K562 (cell line): ENCODE measurements around the gene ANO8. TPM values are rescaled to one million over a fixed set of nuclear protein-coding genes. Genes with fewer than 3 reads are reported as not detected.

ENCODE experiments used
- ARID2 ChIP-seq: fragments of 450-650 bp; IDR thresholded peaks from 2 replicates; pipeline ENCODE4 v1.6.1; 2017; ENCODE audit warnings: antibody characterized with exemption, mild to moderate bottlenecking
- ERF ChIP-seq: fragments of 450-650 bp; formaldehyde crosslinking; IDR thresholded peaks from 2 replicates; pipeline ENCODE4 v1.4.0; 2020; ENCODE audit warnings: mild to moderate bottlenecking, mixed read lengths
- HNRNPK ChIP-seq: fragments of 200-400 bp; formaldehyde crosslinking; IDR thresholded peaks from one replicate; pipeline ENCODE4 v1.6.1; 2018; ENCODE audit warnings: mild to moderate bottlenecking, low read depth, low read length; ENCODE audit not compliant: poor library complexity, severe bottlenecking
- KDM1A ChIP-seq, 2 experiments: fragments of 450-650 bp; IDR thresholded peaks; 2 replicates each; pipeline ENCODE4 v1.6.1; 2016; ENCODE audit warnings: mild to moderate bottlenecking in 2 of 2
- KLF16 ChIP-seq: IDR thresholded peaks from 2 replicates; pipeline ENCODE4 v1.6.1; 2016; ENCODE audit warnings: antibody characterized with exemption
- MTA2 ChIP-seq: fragments of 450-650 bp; IDR thresholded peaks from 2 replicates; pipeline ENCODE4 v1.6.1; 2016; ENCODE audit warnings: low read depth
- PCBP1 ChIP-seq: fragments of 200-400 bp; formaldehyde crosslinking; IDR thresholded peaks from 2 replicates; pipeline ENCODE4 v1.6.1; 2018; ENCODE audit warnings: mild to moderate bottlenecking, low read depth, low read length; ENCODE audit not compliant: poor library complexity, severe bottlenecking
- RBM14 ChIP-seq: fragments of 200-400 bp; formaldehyde crosslinking; IDR thresholded peaks from 2 replicates; pipeline ENCODE4 v1.6.1; 2018; ENCODE audit warnings: low read depth, mild to moderate bottlenecking, low read length, moderate library complexity, borderline replicate concordance; ENCODE audit not compliant: insufficient read depth
- RBM15 ChIP-seq: fragments of 200-400 bp; formaldehyde crosslinking; IDR thresholded peaks from 2 replicates; pipeline ENCODE4 v1.6.1; 2018; ENCODE audit warnings: mild to moderate bottlenecking, low read length, moderate library complexity; ENCODE audit not compliant: insufficient read depth
- ZFX ChIP-seq: sonication (generic); formaldehyde crosslinking; IDR thresholded peaks from 2 replicates; pipeline ENCODE4 v1.8.0; 2022; ENCODE audit warnings: mild to moderate bottlenecking, missing genetic modification reagents, moderate library complexity
- ZNF232 ChIP-seq: sonication (generic); formaldehyde crosslinking; IDR thresholded peaks from 2 replicates; pipeline ENCODE4 v1.8.0; 2022; ENCODE audit warnings: mild to moderate bottlenecking, missing genetic modification reagents
- ZNF778 ChIP-seq: fragments of 450-650 bp; formaldehyde crosslinking; IDR thresholded peaks from 2 replicates; pipeline ENCODE4 v1.4.0; 2020; ENCODE audit warnings: mild to moderate bottlenecking, moderate library complexity
- polyA plus RNA-seq, 8 experiments: library from polyadenylated mRNA; depleted of rRNA in 4 of 8; stranded (reverse) in 5 of 8; unstranded in 3 of 8; fragments of >200 nt; fragmentation: Nextera tagmentation in 2 of 8; fragmentation: Illumina TruSeq in 1 of 8; extraction: Ambion mirVana in 2 of 8; extraction: Trizol in 1 of 8; gene quantifications; 2 replicates each; pipeline versions ENCODE4 v1.2.1 to v1.2.3, GENCODE V29; 2011 to 2014; ENCODE audit warnings: inconsistent platforms in 1 of 8, missing spikeins in 1 of 8
- total RNA-seq, 7 experiments: library from RNA; depleted of rRNA in 6 of 7; stranded (reverse); fragments of >200 nt in 6 of 7; fragmentation: Illumina TruSeq in 2 of 7; extraction: Trizol in 2 of 7; gene quantifications; 2 replicates each; pipeline versions ENCODE4 v1.2.1 to v1.2.3, GENCODE V29; 2011 to 2021; ENCODE audit warnings: low replicate concordance in 1 of 7
- TF ChIP-seq, protein P1 (sequence below): fragments of 250-450 bp; sonication (Bioruptor Pico); IDR thresholded peaks from 2 replicates; pipeline ENCODE4 v1.8.0; 2022; ENCODE audit warnings: inconsistent platforms, mild to moderate bottlenecking, moderate library complexity, borderline replicate concordance
- TF ChIP-seq, protein P2 (sequence below): fragments of 250-450 bp; sonication (Bioruptor Pico); IDR thresholded peaks from 2 replicates; pipeline ENCODE4 v1.8.0; 2021; ENCODE audit warnings: moderate library complexity, mild to moderate bottlenecking, inconsistent platforms
- TF ChIP-seq, protein P3 (sequence below): IDR thresholded peaks from 2 replicates; pipeline ENCODE4 v1.6.1; 2012; ENCODE audit warnings: low read depth, low read length, improper control_type of control experiment, borderline replicate concordance
- TF ChIP-seq, protein P4 (sequence below): fragments of 250-450 bp; sonication (Bioruptor Pico); IDR thresholded peaks from 2 replicates; pipeline ENCODE4 v1.8.0; 2022; ENCODE audit warnings: moderate library complexity, mild to moderate bottlenecking, inconsistent platforms
- TF ChIP-seq, protein P5 (sequence below), 3 experiments: fragments of 200-800 bp in 1 of 3; sonication (Bioruptor generic) in 1 of 3; sonication (generic) in 1 of 3; formaldehyde crosslinking in 1 of 3; IDR thresholded peaks; 2 replicates each; pipeline versions ENCODE4 v1.6.1 to v1.8.0; 2016 to 2022; ENCODE audit warnings: mild to moderate bottlenecking in 2 of 3, missing compliant biosample characterization in 2 of 3, missing genetic modification characterization in 2 of 3, missing genetic modification reagents in 1 of 3
- TF ChIP-seq, protein P6 (sequence below): sonication (generic); formaldehyde crosslinking; IDR thresholded peaks from 2 replicates; pipeline ENCODE4 v1.8.1; 2023; ENCODE audit warnings: mild to moderate bottlenecking, missing genetic modification reagents

The ANO8 gene
- total and polyA plus RNA-seq, 9 of the 15 experiments (the other 6 are each of a cell fraction or from before 2014, with no cell fraction given), result 0.07 to 7.6 (median 2.3) TPM; not detected in 1

DNA sequence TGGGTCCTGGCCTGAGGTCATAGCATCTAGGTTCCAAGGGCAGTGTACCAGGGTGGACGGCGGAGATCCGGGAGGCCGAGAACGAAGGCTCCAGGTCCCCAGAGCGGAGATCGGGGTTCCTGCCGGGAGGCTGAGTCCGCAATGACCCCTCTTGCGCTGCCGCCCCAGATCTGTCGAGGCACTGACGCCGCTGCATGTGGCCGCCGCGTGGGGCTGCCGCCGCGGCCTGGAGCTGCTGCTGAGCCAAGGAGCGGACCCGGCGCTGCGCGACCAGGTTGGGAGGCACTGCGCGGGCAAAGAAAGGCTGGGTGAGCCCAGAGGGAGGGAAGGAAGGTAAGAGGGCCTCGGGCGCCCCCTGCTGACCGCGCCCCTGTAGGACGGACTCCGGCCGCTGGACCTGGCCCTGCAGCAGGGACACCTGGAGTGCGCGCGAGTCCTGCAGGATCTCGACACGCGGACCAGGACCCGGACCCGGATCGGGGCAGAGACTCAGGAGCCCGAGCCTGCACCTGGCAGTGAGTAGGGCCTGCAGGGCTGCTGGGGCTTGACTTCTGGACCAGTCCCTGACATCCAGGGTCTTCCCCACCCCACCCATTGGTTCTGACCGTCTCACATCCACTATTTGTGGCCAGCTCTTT lies 52.0 kb downstream of the ANO8 start (continued):
- TF ChIP-seq KDM1A (IDR thresholded peaks at IDR 0.05) (0 out of 4 replicates have a peak, but pooled peaks of 1 of the 2 experiments have one; percentile 24), ZNF232 (no peak), ZNF778 (CRISPR knock-in tag) (no peak), RBM15 (no peak), ERF (CRISPR knock-in tag) (no peak), ZFX (CRISPR knock-in tag) (peak; percentile 40), ARID2 (peak; percentile 83; the same call in 1 of the 2 replicates), KLF16 (0 out of 2 replicates have a peak, but pooled peaks have one; percentile 14), HNRNPK (no peak), MTA2 (no peak), RBM14 (no peak), PCBP1 (no peak)
- TF ChIP-seq, protein P1, sequence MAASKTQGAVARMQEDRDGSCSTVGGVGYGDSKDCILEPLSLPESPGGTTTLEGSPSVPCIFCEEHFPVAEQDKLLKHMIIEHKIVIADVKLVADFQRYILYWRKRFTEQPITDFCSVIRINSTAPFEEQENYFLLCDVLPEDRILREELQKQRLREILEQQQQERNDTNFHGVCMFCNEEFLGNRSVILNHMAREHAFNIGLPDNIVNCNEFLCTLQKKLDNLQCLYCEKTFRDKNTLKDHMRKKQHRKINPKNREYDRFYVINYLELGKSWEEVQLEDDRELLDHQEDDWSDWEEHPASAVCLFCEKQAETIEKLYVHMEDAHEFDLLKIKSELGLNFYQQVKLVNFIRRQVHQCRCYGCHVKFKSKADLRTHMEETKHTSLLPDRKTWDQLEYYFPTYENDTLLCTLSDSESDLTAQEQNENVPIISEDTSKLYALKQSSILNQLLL (CRISPR knock-in tag), result no peak
- TF ChIP-seq, protein P2, sequence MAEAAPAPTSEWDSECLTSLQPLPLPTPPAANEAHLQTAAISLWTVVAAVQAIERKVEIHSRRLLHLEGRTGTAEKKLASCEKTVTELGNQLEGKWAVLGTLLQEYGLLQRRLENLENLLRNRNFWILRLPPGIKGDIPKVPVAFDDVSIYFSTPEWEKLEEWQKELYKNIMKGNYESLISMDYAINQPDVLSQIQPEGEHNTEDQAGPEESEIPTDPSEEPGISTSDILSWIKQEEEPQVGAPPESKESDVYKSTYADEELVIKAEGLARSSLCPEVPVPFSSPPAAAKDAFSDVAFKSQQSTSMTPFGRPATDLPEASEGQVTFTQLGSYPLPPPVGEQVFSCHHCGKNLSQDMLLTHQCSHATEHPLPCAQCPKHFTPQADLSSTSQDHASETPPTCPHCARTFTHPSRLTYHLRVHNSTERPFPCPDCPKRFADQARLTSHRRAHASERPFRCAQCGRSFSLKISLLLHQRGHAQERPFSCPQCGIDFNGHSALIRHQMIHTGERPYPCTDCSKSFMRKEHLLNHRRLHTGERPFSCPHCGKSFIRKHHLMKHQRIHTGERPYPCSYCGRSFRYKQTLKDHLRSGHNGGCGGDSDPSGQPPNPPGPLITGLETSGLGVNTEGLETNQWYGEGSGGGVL, result no peak
- TF ChIP-seq, protein P3, sequence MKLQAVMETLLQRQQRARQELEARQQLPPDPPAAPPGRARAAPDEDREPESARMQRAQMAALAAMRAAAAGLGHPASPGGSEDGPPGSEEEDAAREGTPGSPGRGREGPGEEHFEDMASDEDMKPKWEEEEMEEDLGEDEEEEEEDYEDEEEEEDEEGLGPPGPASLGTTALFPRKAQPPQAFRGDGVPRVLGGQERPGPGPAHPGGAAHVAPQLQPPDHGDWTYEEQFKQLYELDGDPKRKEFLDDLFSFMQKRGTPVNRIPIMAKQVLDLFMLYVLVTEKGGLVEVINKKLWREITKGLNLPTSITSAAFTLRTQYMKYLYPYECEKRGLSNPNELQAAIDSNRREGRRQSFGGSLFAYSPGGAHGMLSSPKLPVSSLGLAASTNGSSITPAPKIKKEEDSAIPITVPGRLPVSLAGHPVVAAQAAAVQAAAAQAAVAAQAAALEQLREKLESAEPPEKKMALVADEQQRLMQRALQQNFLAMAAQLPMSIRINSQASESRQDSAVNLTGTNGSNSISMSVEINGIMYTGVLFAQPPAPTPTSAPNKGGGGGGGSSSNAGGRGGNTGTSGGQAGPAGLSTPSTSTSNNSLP, result no peak
- TF ChIP-seq, protein P4, sequence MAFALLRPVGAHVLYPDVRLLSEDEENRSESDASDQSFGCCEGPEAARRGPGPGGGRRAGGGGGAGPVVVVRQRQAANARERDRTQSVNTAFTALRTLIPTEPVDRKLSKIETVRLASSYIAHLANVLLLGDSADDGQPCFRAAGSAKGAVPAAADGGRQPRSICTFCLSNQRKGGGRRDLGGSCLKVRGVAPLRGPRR (CRISPR knock-in tag), result no peak
- TF ChIP-seq, protein P5, sequence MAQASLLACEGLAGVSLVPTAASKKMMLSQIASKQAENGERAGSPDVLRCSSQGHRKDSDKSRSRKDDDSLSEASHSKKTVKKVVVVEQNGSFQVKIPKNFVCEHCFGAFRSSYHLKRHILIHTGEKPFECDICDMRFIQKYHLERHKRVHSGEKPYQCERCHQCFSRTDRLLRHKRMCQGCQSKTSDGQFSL (CRISPR knock-in tag; IDR thresholded peaks at IDR 0.05), result no peak
- TF ChIP-seq, protein P5 (tag; IDR thresholded peaks at IDR 0.05), result no peak
- TF ChIP-seq, protein P6, sequence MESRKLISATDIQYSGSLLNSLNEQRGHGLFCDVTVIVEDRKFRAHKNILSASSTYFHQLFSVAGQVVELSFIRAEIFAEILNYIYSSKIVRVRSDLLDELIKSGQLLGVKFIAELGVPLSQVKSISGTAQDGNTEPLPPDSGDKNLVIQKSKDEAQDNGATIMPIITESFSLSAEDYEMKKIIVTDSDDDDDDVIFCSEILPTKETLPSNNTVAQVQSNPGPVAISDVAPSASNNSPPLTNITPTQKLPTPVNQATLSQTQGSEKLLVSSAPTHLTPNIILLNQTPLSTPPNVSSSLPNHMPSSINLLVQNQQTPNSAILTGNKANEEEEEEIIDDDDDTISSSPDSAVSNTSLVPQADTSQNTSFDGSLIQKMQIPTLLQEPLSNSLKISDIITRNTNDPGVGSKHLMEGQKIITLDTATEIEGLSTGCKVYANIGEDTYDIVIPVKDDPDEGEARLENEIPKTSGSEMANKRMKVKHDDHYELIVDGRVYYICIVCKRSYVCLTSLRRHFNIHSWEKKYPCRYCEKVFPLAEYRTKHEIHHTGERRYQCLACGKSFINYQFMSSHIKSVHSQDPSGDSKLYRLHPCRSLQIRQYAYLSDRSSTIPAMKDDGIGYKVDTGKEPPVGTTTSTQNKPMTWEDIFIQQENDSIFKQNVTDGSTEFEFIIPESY (CRISPR knock-in tag), result peak; percentile 75; the same call in 1 of the 2 replicates
